ACC112 (cell line): Measurements from ENCODE around the gene CDH5.

ENCODE experiments used
- H2AFZ ChIP-seq: fragments of 200-600 bp; sonication (generic); one replicate; pipeline ENCODE4 v1.6.0; 2017; ENCODE audit warnings: antibody characterized with exemption, low read length; ENCODE audit not compliant: unreplicated experiment
- H3K27ac ChIP-seq: fragments of 200-600 bp; sonication (generic); 2 replicates; pipeline ENCODE4 v1.5.1; 2014; ENCODE audit warnings: low read depth, mild to moderate bottlenecking, antibody characterized with exemption, low read length, moderate library complexity
- H3K27me3 ChIP-seq: fragments of 200-600 bp; sonication (generic); 2 replicates; pipeline ENCODE4 v1.6.1; 2014; ENCODE audit warnings: mild to moderate bottlenecking, antibody characterized with exemption, low read length, moderate library complexity, mixed read lengths; ENCODE audit not compliant: insufficient read depth
- H3K36me3 ChIP-seq: fragments of 200-600 bp; sonication (generic); 2 replicates; pipeline ENCODE4 v1.6.1; 2016; ENCODE audit warnings: mild to moderate bottlenecking, antibody characterized with exemption, low read length, moderate library complexity, mixed read lengths; ENCODE audit not compliant: insufficient read depth
- H3K4me1 ChIP-seq: fragments of 200-600 bp; sonication (generic); one replicate; pipeline ENCODE4 v1.6.1; 2016; ENCODE audit warnings: low read length, mixed read lengths; ENCODE audit not compliant: insufficient read depth, unreplicated experiment, control insufficient read depth
- H3K4me3 ChIP-seq: fragments of 200-600 bp; sonication (generic); 2 replicates; pipeline ENCODE4 v1.5.1; 2014; ENCODE audit warnings: mild to moderate bottlenecking, low read depth, low read length
- H3K79me2 ChIP-seq: fragments of 200-600 bp; sonication (generic); one replicate; pipeline ENCODE4 v1.6.0; 2016; ENCODE audit warnings: low read length; ENCODE audit not compliant: control insufficient read depth, unreplicated experiment, insufficient read depth

CDH5 gene

DNA sequence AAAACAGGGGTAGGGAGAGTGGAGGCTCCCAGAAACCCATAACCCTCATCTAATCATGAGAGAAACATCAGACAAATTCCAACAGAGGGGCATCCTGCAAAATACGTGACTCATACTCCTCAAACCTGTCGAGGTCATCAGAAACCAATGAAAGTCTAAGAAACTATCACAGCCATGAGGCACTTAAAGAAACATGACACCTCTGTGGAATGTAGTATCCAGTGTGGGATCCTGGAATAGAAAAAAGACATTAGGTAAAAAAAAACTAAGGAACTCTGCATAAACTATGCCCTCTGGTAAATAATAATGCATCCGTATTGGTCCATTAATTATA lies 16.4 kb downstream of the CDH5 start:
- Histone ChIP-seq H3K4me3 (no peak overlapping the region), H3K27me3 (peaks cover 11% of the 10 kb centered on the region; the same call in 1 of the 2 replicates), H3K36me3 (no peaks in the 10 kb centered on the region), H3K4me1 (peaks cover 18% of the 10 kb centered on the region), H2AFZ (no peak overlapping the region), H3K79me2 (no peaks in the 10 kb centered on the region), H3K27ac (peak overlapping the region; percentile 50; the same call in 1 of the 2 replicates)

DNA sequence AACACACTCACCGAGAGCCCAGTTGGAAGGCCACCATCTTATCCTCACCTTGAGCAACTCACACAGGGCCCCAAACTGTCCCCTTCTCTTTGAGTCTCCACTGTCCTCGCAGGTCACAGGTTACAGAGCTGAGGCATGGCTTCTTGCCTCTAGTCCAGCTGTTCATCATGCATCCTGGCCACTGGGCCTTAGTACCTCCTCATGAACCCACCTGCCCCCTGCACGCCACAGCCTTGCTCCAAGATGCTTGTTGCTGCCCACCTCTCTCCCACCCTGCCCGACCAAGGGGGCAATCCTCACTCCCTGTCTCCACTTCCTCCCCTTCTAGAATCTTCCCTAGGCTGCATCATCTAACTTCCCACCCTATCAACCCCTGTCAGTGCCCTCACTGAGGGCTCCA lies 17.1 kb downstream of the CDH5 start:
- H3K4me3 ChIP-seq = no peak overlapping the region
- H3K4me1 ChIP-seq = peaks cover 18% of the 10 kb centered on the region
- H3K27me3 ChIP-seq = peaks cover 11% of the 10 kb centered on the region; the same call in 1 of the 2 replicates
- H3K36me3 ChIP-seq = no peaks in the 10 kb centered on the region
- H2AFZ ChIP-seq = no peak overlapping the region
- no peaks in the 10 kb centered on the region for H3K79me2 ChIP-seq
- no peak overlapping the region for H3K27ac ChIP-seq

DNA sequence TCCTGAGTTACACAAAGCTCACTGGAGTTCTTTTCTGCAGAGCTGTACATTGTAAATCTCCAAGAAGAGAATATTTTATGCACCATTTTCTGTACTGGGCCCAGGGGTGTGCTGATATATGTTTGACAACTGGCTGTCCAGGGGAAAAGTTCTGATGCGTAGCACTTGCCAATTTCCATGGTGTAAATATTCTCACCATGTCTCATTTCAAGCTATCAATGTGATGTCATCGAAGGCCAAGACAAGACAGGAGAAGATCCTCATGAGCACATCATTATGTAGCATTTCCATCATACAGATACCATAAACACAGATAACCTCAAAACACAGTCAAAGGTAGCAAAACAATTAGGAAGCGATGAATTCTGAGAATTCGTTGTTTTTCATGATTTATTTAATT lies 18.9 kb downstream of the CDH5 start:
- no peak overlapping the region for H3K27ac ChIP-seq
- no peaks in the 10 kb centered on the region for H3K79me2 ChIP-seq
- no peak overlapping the region for H3K4me3 ChIP-seq
- H3K4me1 ChIP-seq = peaks cover 18% of the 10 kb centered on the region
- peaks cover 11% of the 10 kb centered on the region; the same call in 1 of the 2 replicates for H3K27me3 ChIP-seq
- H3K36me3 ChIP-seq = no peaks in the 10 kb centered on the region
- no peak overlapping the region for H2AFZ ChIP-seq

DNA sequence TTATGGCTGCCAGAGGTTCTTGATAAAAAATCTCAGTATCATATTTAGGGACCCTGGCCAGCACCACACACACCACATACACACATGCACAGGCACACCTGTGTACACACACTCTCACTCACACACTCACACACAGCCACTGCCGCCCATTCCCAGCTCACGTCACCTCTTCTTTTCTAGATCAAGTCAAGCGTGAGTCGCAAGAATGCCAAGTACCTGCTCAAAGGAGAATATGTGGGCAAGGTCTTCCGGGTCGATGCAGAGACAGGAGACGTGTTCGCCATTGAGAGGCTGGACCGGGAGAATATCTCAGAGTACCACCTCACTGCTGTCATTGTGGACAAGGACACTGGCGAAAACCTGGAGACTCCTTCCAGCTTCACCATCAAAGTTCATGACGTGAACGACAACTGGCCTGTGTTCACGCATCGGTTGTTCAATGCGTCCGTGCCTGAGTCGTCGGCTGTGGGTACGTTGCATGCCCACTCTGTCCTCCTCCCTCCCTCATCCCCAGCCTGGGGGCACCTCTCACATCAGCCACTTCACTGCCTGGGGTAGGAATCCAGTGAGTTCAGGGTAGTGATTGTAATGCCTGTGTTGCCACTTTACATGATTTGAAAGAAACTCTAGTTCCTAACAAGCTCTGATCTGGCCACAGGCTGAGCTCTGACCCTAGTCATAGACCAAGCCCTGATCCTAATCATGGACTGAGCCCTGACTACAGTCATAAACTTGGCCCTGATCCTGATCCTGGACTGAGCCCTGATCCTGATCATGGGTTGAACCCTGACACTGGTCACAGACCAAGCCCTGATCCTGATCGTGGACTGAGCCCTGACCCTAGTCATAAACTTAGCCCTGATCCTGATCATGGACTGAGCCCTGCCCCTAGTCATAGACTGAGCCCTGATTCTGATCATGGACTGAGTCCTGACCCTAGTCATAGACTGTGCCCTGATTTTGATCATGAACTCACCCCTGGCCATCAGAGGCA lies 20.4 kb downstream of the CDH5 start:
- H3K79me2 ChIP-seq = no peaks in the 10 kb centered on the region
- no peak overlapping the region for H3K4me3 ChIP-seq
- H3K36me3 ChIP-seq = no peaks in the 10 kb centered on the region
- H2AFZ ChIP-seq = no peak overlapping the region
- H3K27me3 ChIP-seq = peaks cover 11% of the 10 kb centered on the region; the same call in 1 of the 2 replicates
- peaks cover 18% of the 10 kb centered on the region for H3K4me1 ChIP-seq
- no peak overlapping the region for H3K27ac ChIP-seq

DNA sequence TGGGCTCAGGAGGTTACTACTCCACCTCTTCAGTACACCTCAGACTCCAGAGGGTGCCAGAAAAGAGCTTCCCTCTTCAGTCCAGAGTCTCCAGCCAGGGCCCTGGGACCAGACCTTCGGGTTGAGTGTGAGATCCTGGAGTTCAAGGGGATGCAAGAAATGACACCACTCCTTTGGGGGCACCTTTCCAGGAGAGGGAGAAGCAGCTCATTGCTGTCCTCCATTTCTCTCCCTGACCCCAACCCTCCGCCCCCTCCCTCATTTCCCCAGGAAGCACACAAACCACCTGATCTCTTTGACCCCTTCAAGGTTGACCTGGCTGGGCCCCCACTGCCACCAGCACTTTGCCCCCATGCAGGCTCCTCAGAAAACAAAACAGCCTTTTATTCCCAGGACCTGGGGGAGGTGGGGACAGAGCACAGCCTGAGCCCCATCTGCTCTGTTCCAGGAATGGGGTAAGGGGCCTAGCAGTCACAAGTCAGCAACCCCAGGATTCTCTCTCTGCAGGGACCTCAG lies 21.4 kb downstream of the CDH5 start:
- Histone ChIP-seq H3K36me3 (no peaks in the 10 kb centered on the region), H3K79me2 (no peaks in the 10 kb centered on the region), H3K27ac (no peak overlapping the region), H3K27me3 (peaks cover 11% of the 10 kb centered on the region; the same call in 1 of the 2 replicates), H3K4me1 (peaks cover 9% of the 10 kb centered on the region), H3K4me3 (no peak overlapping the region), H2AFZ (no peak overlapping the region)

DNA sequence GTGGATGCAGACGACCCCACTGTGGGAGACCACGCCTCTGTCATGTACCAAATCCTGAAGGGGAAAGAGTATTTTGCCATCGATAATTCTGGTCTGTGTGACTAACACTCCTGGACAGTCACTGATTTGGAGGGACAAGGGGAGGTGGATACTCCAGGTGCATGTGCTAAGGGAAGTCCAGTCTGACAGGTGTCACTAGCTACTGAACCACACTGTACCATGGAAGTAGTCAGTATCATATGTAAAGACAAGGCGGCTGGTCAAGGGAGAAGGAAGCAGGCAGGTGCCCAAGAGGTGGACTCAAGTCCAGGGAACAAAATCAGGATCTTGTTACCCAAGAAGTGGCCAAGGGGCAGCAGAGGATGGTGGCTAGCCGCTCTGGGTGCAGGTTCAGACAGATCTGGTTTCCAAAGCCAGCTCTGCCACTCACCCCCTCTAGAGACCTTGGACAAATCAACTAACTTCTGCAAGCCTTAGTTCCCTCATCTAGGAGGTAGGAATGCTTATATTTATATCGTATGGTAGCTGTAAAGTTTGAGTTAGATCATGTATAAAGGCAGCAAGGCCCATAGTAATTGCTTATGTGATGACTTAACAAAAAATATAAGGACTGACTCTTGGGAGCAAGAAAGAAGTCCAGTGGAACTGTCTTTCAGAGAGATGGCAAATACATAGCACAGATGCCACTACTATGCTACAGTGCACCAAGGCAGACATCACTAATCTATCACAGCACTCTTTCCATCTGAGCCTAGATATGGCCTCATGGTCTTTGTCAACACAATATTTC lies 22.1 kb downstream of the CDH5 start:
- Histone ChIP-seq H3K27ac (no peak overlapping the region), H3K4me3 (no peak overlapping the region), H3K36me3 (no peaks in the 10 kb centered on the region)

DNA sequence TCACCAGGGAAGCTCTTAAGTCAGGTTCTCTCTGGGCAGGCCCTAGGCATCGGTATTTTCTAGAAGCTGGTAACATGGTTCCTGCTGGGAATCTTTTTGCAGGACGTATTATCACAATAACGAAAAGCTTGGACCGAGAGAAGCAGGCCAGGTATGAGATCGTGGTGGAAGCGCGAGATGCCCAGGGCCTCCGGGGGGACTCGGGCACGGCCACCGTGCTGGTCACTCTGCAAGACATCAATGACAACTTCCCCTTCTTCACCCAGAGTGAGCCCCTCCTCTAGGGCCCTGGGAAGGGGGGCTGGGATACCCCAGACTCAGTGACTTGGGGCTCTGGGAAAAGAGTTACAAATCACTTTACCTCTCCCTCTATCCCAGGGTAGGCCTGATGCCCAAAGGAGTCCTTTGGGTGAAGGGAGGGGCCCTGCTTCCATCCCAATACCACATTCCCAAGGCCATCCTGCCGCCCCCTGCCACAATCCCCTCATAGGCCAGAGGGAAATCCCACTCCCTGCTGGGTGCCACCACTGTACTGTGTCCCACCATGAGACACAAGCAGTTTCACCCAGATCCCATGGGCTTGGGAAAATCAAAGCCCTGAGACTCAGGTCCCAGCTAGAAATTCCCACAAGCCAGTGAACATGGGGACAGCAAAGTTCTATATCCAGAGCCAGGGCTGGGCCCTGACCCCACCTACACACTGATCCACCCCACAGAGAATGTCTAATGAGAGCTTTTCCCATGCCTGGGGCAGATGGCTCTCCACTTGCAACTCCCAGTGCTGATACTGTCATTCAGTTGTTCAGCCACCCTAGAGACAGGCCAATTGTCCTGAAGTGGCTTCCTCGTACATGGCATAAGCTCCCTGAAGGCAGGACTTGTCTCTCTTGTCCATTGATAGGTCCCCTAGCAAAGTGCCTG lies 23.0 kb downstream of the CDH5 start:
- Histone ChIP-seq H2AFZ (no peak overlapping the region), H3K36me3 (no peaks in the 10 kb centered on the region), H3K27me3 (peaks cover 11% of the 10 kb centered on the region; the same call in 1 of the 2 replicates), H3K79me2 (no peaks in the 10 kb centered on the region), H3K4me1 (no peaks in the 10 kb centered on the region), H3K4me3 (no peak overlapping the region), H3K27ac (no peak overlapping the region)

More for the DNA sequence above, 22.1 kb downstream of the CDH5 start:
- Histone ChIP-seq H3K79me2 (no peaks in the 10 kb centered on the region), H3K27me3 (peaks cover 11% of the 10 kb centered on the region; the same call in 1 of the 2 replicates), H3K4me1 (peaks cover 2% of the 10 kb centered on the region), H2AFZ (no peak overlapping the region)

DNA sequence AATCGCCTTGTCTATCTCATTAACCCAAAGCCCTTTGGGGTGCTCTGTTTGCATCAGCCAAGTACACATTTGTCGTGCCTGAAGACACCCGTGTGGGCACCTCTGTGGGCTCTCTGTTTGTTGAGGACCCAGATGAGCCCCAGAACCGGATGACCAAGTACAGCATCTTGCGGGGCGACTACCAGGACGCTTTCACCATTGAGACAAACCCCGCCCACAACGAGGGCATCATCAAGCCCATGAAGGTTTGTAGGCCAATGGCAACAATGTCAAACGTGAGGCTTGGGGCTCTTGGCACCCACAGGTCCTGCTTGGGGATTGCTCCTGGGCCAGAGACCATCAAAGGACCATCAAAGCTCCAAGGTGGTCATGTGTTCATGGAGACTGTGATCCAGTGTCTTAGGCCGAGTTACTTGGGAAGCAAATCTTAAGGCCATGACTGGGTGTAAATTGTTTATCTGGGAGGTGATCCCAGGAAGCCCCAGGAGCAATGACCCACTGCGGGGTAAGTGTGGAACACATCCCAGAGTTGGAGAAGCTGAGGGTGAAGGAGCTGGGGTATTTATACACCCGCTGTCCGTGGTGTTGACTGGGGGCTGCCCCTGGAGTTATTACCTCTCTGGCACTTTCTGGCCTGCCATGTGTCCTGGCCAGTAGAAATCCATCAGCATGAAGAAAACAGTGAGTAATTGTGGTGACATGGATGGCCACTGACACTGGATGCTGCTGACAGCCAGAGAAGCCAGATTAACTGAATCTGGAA lies 24.0 kb downstream of the CDH5 start:
- Histone ChIP-seq H3K27ac (no peak overlapping the region), H2AFZ (no peak overlapping the region), H3K4me1 (no peaks in the 10 kb centered on the region), H3K36me3 (no peaks in the 10 kb centered on the region), H3K27me3 (peaks cover 11% of the 10 kb centered on the region; the same call in 1 of the 2 replicates), H3K79me2 (no peaks in the 10 kb centered on the region), H3K4me3 (no peak overlapping the region)

DNA sequence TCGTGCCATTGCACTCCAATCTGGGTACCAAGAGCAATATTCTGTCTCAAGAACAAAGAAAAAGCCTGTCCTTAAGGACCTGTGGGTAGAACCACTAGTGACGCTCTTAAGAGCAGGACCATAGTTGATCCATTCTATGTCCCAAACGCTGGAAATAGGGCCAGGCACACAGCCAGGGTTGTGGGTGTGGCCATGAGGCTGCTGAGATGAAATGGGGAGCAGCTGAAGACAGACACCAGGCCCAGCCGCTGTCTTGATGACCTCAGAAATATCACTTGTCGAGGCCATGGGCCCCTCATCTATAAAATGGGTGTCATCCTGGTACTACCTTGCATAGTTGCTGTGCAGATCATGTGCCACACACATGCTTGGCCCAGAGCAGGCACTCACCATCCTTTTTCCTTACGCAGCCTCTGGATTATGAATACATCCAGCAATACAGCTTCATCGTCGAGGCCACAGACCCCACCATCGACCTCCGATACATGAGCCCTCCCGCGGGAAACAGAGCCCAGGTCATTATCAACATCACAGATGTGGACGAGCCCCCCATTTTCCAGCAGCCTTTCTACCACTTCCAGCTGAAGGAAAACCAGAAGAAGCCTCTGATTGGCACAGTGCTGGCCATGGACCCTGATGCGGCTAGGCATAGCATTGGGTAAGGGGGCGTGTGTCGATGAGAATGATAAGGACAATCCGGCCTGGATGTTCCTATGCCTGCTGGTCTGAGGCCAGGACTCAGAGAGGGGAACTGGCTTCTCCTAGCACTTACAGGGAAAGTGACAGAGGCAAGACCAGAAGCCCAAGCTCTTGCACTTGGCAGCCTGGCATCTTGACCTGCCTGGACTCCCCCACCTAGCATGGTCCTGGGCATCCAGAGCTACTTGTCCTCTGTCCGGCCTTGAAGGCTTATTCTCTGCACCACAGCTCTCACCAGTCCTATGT lies 25.5 kb downstream of the CDH5 start:
- no peak overlapping the region for H2AFZ ChIP-seq
- H3K27me3 ChIP-seq = peaks cover 10% of the 10 kb centered on the region; the same call in 1 of the 2 replicates
- no peaks in the 10 kb centered on the region for H3K4me1 ChIP-seq
- no peaks in the 10 kb centered on the region for H3K36me3 ChIP-seq
- no peaks in the 10 kb centered on the region for H3K79me2 ChIP-seq
- H3K27ac ChIP-seq = no peak overlapping the region
- no peak overlapping the region for H3K4me3 ChIP-seq
